BJ (cell line): ENCODE results near the gene PTPRU. TPM values are rescaled to one million over a fixed set of nuclear protein-coding genes. Genes with fewer than 3 reads are reported as not detected.

Experiments
- CTCF ChIA-PET: fragments of 350-600 bp; formaldehyde crosslinking; extraction: SDS; loops from one replicate; lab custom pipeline; 2021; ENCODE audit warnings: antibody characterized with exemption, inconsistent platforms; lab: Yijun Ruan, JAX
- POLR2A ChIA-PET: fragments of 300-600 bp; sonication (Branson Sonifier 250); formaldehyde crosslinking; extraction: SDS; loops from one replicate; lab custom pipeline; 2021; ENCODE audit warnings: antibody characterized with exemption; lab: Charles Lee
- DNase-seq: peaks from one replicate; pipeline ENCODE4 v3.0.0-alpha.2; 2011; ENCODE audit warnings: low read depth
- H3K27me3 ChIP-seq: 2 replicates; pipeline ENCODE4 v1.6.0; 2011; ENCODE audit warnings: low read length; ENCODE audit not compliant: control insufficient read depth, insufficient read depth
- H3K36me3 ChIP-seq: 2 replicates; pipeline ENCODE4 v1.5.1; 2011; ENCODE audit warnings: low read length; ENCODE audit not compliant: control insufficient read depth, insufficient read depth
- H3K4me3 ChIP-seq: 2 replicates; pipeline ENCODE4 v1.5.1; 2011; ENCODE audit warnings: low read depth, mild to moderate bottlenecking, control low read depth, low read length
- polyA plus RNA-seq: library from polyadenylated mRNA; depleted of rRNA; stranded (reverse); fragments of >200 nt; gene quantifications from 2 replicates; pipeline ENCODE4 v1.2.3, GENCODE V29; 2011; rRNA removed
- TF ChIP-seq, protein P1 (sequence below): IDR thresholded peaks from 2 replicates; pipeline ENCODE4 v1.5.1; 2011; ENCODE audit warnings: low read depth, mild to moderate bottlenecking, control low read depth, inconsistent platforms, low read length, moderate library complexity; ENCODE audit not compliant: insufficient read depth

The PTPRU gene
- polyA plus RNA-seq, 1 experiment = 19.8 TPM

GRCh38 chr1:29372108-29372507, 135.8 kb downstream of the PTPRU start:
- POLR2A ChIA-PET = no interaction called here
- CTCF ChIA-PET = no interaction called here
- TF ChIP-seq, protein P1, sequence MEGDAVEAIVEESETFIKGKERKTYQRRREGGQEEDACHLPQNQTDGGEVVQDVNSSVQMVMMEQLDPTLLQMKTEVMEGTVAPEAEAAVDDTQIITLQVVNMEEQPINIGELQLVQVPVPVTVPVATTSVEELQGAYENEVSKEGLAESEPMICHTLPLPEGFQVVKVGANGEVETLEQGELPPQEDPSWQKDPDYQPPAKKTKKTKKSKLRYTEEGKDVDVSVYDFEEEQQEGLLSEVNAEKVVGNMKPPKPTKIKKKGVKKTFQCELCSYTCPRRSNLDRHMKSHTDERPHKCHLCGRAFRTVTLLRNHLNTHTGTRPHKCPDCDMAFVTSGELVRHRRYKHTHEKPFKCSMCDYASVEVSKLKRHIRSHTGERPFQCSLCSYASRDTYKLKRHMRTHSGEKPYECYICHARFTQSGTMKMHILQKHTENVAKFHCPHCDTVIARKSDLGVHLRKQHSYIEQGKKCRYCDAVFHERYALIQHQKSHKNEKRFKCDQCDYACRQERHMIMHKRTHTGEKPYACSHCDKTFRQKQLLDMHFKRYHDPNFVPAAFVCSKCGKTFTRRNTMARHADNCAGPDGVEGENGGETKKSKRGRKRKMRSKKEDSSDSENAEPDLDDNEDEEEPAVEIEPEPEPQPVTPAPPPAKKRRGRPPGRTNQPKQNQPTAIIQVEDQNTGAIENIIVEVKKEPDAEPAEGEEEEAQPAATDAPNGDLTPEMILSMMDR = no peak
- no peaks in the 10 kb centered on the region for H3K27me3 ChIP-seq
- no peaks in the 10 kb centered on the region for H3K36me3 ChIP-seq
- no peak overlapping the region for H3K4me3 ChIP-seq
- no peak for DNase-seq

Other genes starting within 250 kb of the PTPRU start
- 16.3 and 18.8 TPM in 2 replicates for gene TMEM200B, start 112.6 kb upstream of the PTPRU start, polyA plus RNA-seq
- 19.6 and 30.7 TPM in 2 replicates for gene SRSF4, start 54.6 kb upstream of the PTPRU start, polyA plus RNA-seq
- 20.9 and 35.6 TPM in 2 replicates for gene MECR, start 5.6 kb upstream of the PTPRU start, polyA plus RNA-seq